K562 (cell line): ENCODE data around the gene CDKN2D. TPM values are rescaled to one million over a fixed set of nuclear protein-coding genes. Genes with fewer than 3 reads are reported as not detected.

Experiments used
- ATAC-seq: fragments of 200-7000 bp; cut with Tn5 transposase; 3 replicates; pipeline ENCODE4 v1.9.1; 2020; ENCODE audit warnings: moderate library complexity
- BruUV-seq: library from RNA; stranded (reverse); fragments of 400-500 nt; replicated peaks from 2 replicates; lab custom pipeline; 2021; lab: Mats Ljungman, UMichigan
- CTCF ChIA-PET: fragments of 300-600 bp; formaldehyde crosslinking; extraction: SDS; loops from one replicate; lab custom pipeline; 2021; ENCODE audit warnings: low intra/inter-chr PET ratio; lab: Yijun Ruan, JAX
- POLR2A ChIA-PET: fragments of 300-600, 350-650 bp; sonication (Branson Sonifier 250); formaldehyde crosslinking; extraction: SDS; loops from one replicate; lab custom pipeline; 2021; ENCODE audit warnings: antibody characterized with exemption, inconsistent platforms; lab: Yijun Ruan, JAX
- DNase-seq, 4 experiments: peaks; one replicate each; pipeline versions ENCODE4 v3.0.0 to v3.0.0-alpha.2; 2011 to 2018; ENCODE audit warnings: low spot score in 3 of 4, mixed read lengths in 3 of 4; ENCODE audit errors: extremely low read depth in 1 of 4
- FAIRE-seq: peaks from 2 replicates; lab custom pipeline; 2011; peaks lifted over from hg19 to GRCh38; lab: Jason Lieb, UNC
- H2AFZ ChIP-seq: 2 replicates; pipeline ENCODE4 v1.6.0; 2011; ENCODE audit warnings: low read depth, low read length, control low read depth, inconsistent platforms
- H3K27ac ChIP-seq: fragments of 200-600 bp; 3 replicates; pipeline ENCODE4 v1.8.0; 2011; ENCODE audit warnings: low read depth, mild to moderate bottlenecking, control low read depth, inconsistent platforms, low read length, moderate library complexity, mixed read lengths; ENCODE audit errors: extremely low read depth
- H3K27me3 ChIP-seq, 2 experiments: fragments of 300-600 bp in 1 of 2; 2 replicates in 1 of 2; 3 replicates in 1 of 2; pipeline versions ENCODE4 v1.6.0 to v1.8.0; 2011; ENCODE audit warnings: inconsistent platforms in 2 of 2, low read length in 2 of 2, mild to moderate bottlenecking in 1 of 2, mixed read lengths in 1 of 2, moderate library complexity in 1 of 2; ENCODE audit not compliant: control insufficient read depth in 2 of 2, insufficient read depth in 2 of 2
- H3K36me3 ChIP-seq: fragments of 300-600 bp; 3 replicates; pipeline ENCODE4 v1.8.0; 2011; ENCODE audit warnings: mild to moderate bottlenecking, low read length, inconsistent platforms; ENCODE audit not compliant: control insufficient read depth, insufficient read depth
- H3K4me1 ChIP-seq, 2 experiments: fragments of 200-600 bp in 1 of 2; replicated peaks in 1 of 2; 2 replicates in 1 of 2; 3 replicates in 1 of 2; pipeline versions ENCODE4 v1.5.1 to v1.8.0; 2011; ENCODE audit warnings: inconsistent platforms in 2 of 2, low read length in 2 of 2, mild to moderate bottlenecking in 1 of 2, mixed read lengths in 1 of 2, moderate library complexity in 1 of 2; ENCODE audit not compliant: control insufficient read depth in 2 of 2, insufficient read depth in 2 of 2
- H3K4me2 ChIP-seq: 2 replicates; pipeline ENCODE4 v1.6.1; 2011; ENCODE audit warnings: low read length, control low read depth, inconsistent platforms, mixed read lengths; ENCODE audit not compliant: insufficient read depth
- H3K4me3 ChIP-seq: fragments of 200-600 bp; sonication (generic), shearing (Covaris generic); 2 replicates; pipeline ENCODE4 v1.5.1; 2016; ENCODE audit warnings: control low read depth, inconsistent platforms
- H3K79me2 ChIP-seq: fragments of 200-600 bp; 3 replicates; pipeline ENCODE4 v1.8.0; 2011; ENCODE audit warnings: low read length, inconsistent platforms; ENCODE audit not compliant: control insufficient read depth, insufficient read depth
- H3K9ac ChIP-seq, 2 experiments: 2 replicates each; pipeline versions ENCODE4 v1.6.0 to v1.6.1; 2011; ENCODE audit warnings: low read depth in 2 of 2, low read length in 2 of 2, control low read depth in 1 of 2, inconsistent platforms in 1 of 2, mild to moderate bottlenecking in 1 of 2, mixed read lengths in 1 of 2; ENCODE audit not compliant: insufficient read depth in 1 of 2
- H3K9me1 ChIP-seq: one replicate; pipeline ENCODE4 v1.6.0; 2011; ENCODE audit warnings: inconsistent platforms, mild to moderate bottlenecking, low read length, moderate library complexity; ENCODE audit not compliant: control insufficient read depth, insufficient read depth
- H3K9me3 ChIP-seq: replicated peaks from 2 replicates; pipeline ENCODE4 v1.5.1; 2011; ENCODE audit warnings: low read depth, low read length, inconsistent platforms; ENCODE audit not compliant: control insufficient read depth, insufficient read depth
- H4K20me1 ChIP-seq: replicated peaks from 2 replicates; pipeline ENCODE4 v1.6.1; 2011; ENCODE audit warnings: low read length, inconsistent platforms, mixed read lengths; ENCODE audit not compliant: control insufficient read depth, insufficient read depth
- DLX4 ChIP-seq: fragments of 250-450 bp; sonication (Bioruptor Pico); IDR thresholded peaks from 2 replicates; pipeline ENCODE4 v1.6.1; 2021; ENCODE audit warnings: mild to moderate bottlenecking
- EP300 ChIP-seq: IDR thresholded peaks from 2 replicates; pipeline ENCODE4 v1.6.1; 2012; ENCODE audit warnings: low read length, improper control_type of control experiment
- GABPA ChIP-seq: fragments of 200-800 bp; sonication (Bioruptor generic); conservative IDR thresholded peaks from 2 replicates; pipeline ENCODE4 v1.6.1; 2016; ENCODE audit warnings: low read depth, missing genetic modification characterization, missing compliant biosample characterization
- JUNB ChIP-seq: fragments of 450-650 bp; formaldehyde crosslinking; conservative IDR thresholded peaks from 2 replicates; pipeline ENCODE4 v1.4.0; 2020; ENCODE audit warnings: mild to moderate bottlenecking
- MCM5 ChIP-seq: fragments of 450-650 bp; IDR thresholded peaks from 2 replicates; pipeline ENCODE4 v1.6.1; 2016; ENCODE audit warnings: low read depth
- NRF1 ChIP-seq, 2 experiments: fragments of 450-650 bp; IDR thresholded peaks in 1 of 2; conservative IDR thresholded peaks in 1 of 2; 2 replicates each; pipeline ENCODE4 v1.6.1; 2014; ENCODE audit warnings: mild to moderate bottlenecking in 2 of 2
- POLR2B ChIP-seq: fragments of 450-650 bp; IDR thresholded peaks from 2 replicates; pipeline ENCODE4 v1.6.1; 2018; ENCODE audit warnings: low read depth; ENCODE audit not compliant: partially characterized antibody
- PTRF ChIP-seq: fragments of 450-650 bp; IDR thresholded peaks from 2 replicates; pipeline ENCODE4 v1.6.1; 2016; ENCODE audit warnings: mild to moderate bottlenecking, missing genetic modification characterization, missing compliant biosample characterization
- RB1 ChIP-seq: fragments of 450-650 bp; IDR thresholded peaks from 2 replicates; pipeline ENCODE4 v1.6.1; 2017; ENCODE audit warnings: low read depth, mild to moderate bottlenecking
- SMAD1 ChIP-seq: fragments of 150-350 bp; IDR thresholded peaks from 2 replicates; pipeline ENCODE4 v1.6.1; 2014; ENCODE audit warnings: low read length, low read depth; ENCODE audit not compliant: partially characterized antibody
- TRIM28 ChIP-seq: fragments of 450-650 bp; IDR thresholded peaks from 2 replicates; pipeline ENCODE4 v1.6.1; 2017
- ZFP1 ChIP-seq: fragments of 450-650 bp; formaldehyde crosslinking; IDR thresholded peaks from 2 replicates; pipeline ENCODE4 v1.4.0; 2020; ENCODE audit warnings: mild to moderate bottlenecking, mixed read lengths
- WGBS: fragments of 100-300 bp; shearing (Covaris generic); methylation state at CpG from one replicate; pipeline ENCODE4 v1.1.6; 2016; ENCODE audit warnings: low coverage, mixed read lengths; ENCODE audit not compliant: insufficient coverage; ENCODE audit errors: missing lambda C conversion rate; 5-methylcytosine and 5-hydroxymethylcytosine counted together
- in situ Hi-C: fragments of 300-500 bp; cut with MboI; formaldehyde crosslinking; loops from 4 replicates; pipeline ENCODE4 v1.15.0; 2018; ENCODE audit warnings: inconsistent platforms, mixed read lengths
- intact Hi-C: fragments of 100-400 bp; cut with micrococcal nuclease; formaldehyde crosslinking; loops from 2 replicates; pipeline ENCODE4 v1.14.2; 2022
- polyA plus RNA-seq, 8 experiments: library from polyadenylated mRNA; depleted of rRNA in 4 of 8; stranded (reverse) in 5 of 8; unstranded in 3 of 8; fragments of >200 nt; fragmentation: Nextera tagmentation in 2 of 8; fragmentation: Illumina TruSeq in 1 of 8; extraction: Ambion mirVana in 2 of 8; extraction: Trizol in 1 of 8; gene quantifications; 2 replicates each; pipeline versions ENCODE4 v1.2.1 to v1.2.3, GENCODE V29; 2011 to 2014; ENCODE audit warnings: inconsistent platforms in 1 of 8, missing spikeins in 1 of 8
- total RNA-seq, 7 experiments: library from RNA; depleted of rRNA in 6 of 7; stranded (reverse); fragments of >200 nt in 6 of 7; fragmentation: Illumina TruSeq in 2 of 7; extraction: Trizol in 2 of 7; gene quantifications; 2 replicates each; pipeline versions ENCODE4 v1.2.1 to v1.2.3, GENCODE V29; 2011 to 2021; ENCODE audit warnings: low replicate concordance in 1 of 7
- TF ChIP-seq, protein P1 (sequence below): fragments of 250-450 bp; sonication (Bioruptor Pico); IDR thresholded peaks from 2 replicates; pipeline ENCODE4 v1.8.0; 2021; ENCODE audit warnings: moderate library complexity, mild to moderate bottlenecking, inconsistent platforms
- TF ChIP-seq, protein P2 (sequence below), 3 experiments: fragments of 200-800 bp in 1 of 3; fragments of 250-450 bp in 1 of 3; fragments of 450-650 bp in 1 of 3; sonication (Bioruptor Pico) in 1 of 3; sonication (Bioruptor generic) in 1 of 3; formaldehyde crosslinking in 1 of 3; IDR thresholded peaks; 2 replicates each; pipeline versions ENCODE4 v1.6.1 to v1.8.0; 2016 to 2022; ENCODE audit warnings: mild to moderate bottlenecking in 2 of 3, missing genetic modification characterization in 2 of 3, missing compliant biosample characterization in 1 of 3, moderate library complexity in 1 of 3
- TF ChIP-seq, protein P3 (sequence below): fragments of 450-650 bp; IDR thresholded peaks from 2 replicates; pipeline ENCODE4 v1.6.1; 2018; ENCODE audit warnings: mild to moderate bottlenecking, low read depth; ENCODE audit not compliant: partially characterized antibody

Gene CDKN2D
- total and polyA plus RNA-seq, 9 of the 15 experiments (the other 6 are each of a cell fraction or from before 2014, with no cell fraction given) = 0.41 to 8.2 (median 3.7) TPM

DNA sequence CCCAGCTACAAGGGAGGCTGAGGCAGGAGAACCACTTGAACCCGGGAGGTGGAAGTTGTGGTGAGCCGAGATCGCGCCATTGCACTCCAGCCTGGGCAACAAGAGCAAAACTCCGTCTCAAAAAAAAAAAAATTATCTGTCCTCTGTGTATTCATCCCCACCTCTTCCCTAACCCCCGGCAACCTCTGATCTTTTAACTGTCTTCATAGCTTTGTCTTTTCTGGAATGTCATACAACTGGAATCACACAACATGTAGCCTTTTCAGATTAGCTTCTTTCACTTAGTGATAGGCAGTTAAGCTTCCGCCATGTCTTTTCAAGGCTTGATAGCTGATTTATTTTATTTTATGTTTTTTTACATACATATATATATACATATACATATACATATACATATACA is 43.1 kb downstream of the CDKN2D start:
- no peak for FAIRE-seq
- POLR2A ChIA-PET = interaction anchor here (0.7 kb wide), 1 partner anchor 9 kb away, joined by 3 read pairs; no protein-coding TSS in a partner anchor
- Histone ChIP-seq H3K4me2 (no peak overlapping the region), H3K4me3 (no peak overlapping the region), H3K36me3 (no peaks in the 10 kb centered on the region), H3K79me2 (no peaks in the 10 kb centered on the region), H3K9me1 (no peaks in the 10 kb centered on the region), H3K9me3 (no peaks in the 10 kb centered on the region), H3K4me1 (peaks cover 0 to 3% of the 10 kb centered on the region in 2 experiments; a peak in 2 of 5 replicates), H3K27ac (no peak overlapping the region), H3K9ac (no peak overlapping the region), H2AFZ (no peak overlapping the region), H3K27me3 (no peaks in the 10 kb centered on the region), H4K20me1 (no peaks in the 10 kb centered on the region; the same call in 1 of the 2 replicates)
- in situ Hi-C loops (no loop called here), intact Hi-C loops (no loop called here)
- BruUV-seq = no TSS peak
- ATAC-seq = no peak
- CTCF ChIA-PET = no interaction called here
- 65% methylated on average over 7 of the region's 7 CpGs for WGBS
- no peak for DNase-seq
- TF ChIP-seq MCM5 = no peak
- TF ChIP-seq, protein P1, sequence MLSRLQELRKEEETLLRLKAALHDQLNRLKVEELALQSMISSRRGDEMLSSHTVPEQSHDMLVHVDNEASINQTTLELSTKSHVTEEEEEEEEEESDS (CRISPR knock-in tag) = no peak
- TF ChIP-seq SMAD1 = no peak
- TF ChIP-seq, protein P2, sequence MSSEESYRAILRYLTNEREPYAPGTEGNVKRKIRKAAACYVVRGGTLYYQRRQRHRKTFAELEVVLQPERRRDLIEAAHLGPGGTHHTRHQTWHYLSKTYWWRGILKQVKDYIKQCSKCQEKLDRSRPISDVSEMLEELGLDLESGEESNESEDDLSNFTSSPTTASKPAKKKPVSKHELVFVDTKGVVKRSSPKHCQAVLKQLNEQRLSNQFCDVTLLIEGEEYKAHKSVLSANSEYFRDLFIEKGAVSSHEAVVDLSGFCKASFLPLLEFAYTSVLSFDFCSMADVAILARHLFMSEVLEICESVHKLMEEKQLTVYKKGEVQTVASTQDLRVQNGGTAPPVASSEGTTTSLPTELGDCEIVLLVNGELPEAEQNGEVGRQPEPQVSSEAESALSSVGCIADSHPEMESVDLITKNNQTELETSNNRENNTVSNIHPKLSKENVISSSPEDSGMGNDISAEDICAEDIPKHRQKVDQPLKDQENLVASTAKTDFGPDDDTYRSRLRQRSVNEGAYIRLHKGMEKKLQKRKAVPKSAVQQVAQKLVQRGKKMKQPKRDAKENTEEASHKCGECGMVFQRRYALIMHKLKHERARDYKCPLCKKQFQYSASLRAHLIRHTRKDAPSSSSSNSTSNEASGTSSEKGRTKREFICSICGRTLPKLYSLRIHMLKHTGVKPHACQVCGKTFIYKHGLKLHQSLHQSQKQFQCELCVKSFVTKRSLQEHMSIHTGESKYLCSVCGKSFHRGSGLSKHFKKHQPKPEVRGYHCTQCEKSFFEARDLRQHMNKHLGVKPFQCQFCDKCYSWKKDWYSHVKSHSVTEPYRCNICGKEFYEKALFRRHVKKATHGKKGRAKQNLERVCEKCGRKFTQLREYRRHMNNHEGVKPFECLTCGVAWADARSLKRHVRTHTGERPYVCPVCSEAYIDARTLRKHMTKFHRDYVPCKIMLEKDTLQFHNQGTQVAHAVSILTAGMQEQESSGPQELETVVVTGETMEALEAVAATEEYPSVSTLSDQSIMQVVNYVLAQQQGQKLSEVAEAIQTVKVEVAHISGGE (CRISPR knock-in tag; IDR thresholded peaks at IDR 0.05) = no peak
- no peak for TF ChIP-seq NRF1 (conservative IDR thresholded peaks at IDR 0.05 in 1 of 2, IDR thresholded peaks at IDR 0.05 in 1 of 2)
- no peak for TF ChIP-seq POLR2B
- TF ChIP-seq DLX4 (CRISPR knock-in tag) = no peak
- TF ChIP-seq EP300 = no peak
- TF ChIP-seq TRIM28 = no peak
- TF ChIP-seq JUNB (CRISPR knock-in tag) = no peak
- no peak for TF ChIP-seq PTRF (tag)
- TF ChIP-seq, protein P3, sequence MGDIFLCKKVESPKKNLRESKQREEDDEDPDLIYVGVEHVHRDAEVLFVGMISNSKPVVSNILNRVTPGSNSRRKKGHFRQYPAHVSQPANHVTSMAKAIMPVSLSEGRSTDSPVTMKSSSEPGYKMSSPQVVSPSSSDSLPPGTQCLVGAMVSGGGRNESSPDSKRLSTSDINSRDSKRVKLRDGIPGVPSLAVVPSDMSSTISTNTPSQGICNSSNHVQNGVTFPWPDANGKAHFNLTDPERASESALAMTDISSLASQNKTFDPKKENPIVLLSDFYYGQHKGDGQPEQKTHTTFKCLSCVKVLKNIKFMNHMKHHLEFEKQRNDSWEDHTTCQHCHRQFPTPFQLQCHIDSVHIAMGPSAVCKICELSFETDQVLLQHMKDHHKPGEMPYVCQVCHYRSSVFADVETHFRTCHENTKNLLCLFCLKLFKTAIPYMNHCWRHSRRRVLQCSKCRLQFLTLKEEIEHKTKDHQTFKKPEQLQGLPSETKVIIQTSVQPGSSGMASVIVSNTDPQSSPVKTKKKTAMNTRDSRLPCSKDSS = no peak
- TF ChIP-seq ZFP1 = no peak
- no peak for TF ChIP-seq RB1
- no peak for TF ChIP-seq GABPA (tag)
